GM12891 (cell line): ENCODE results near the gene CTH.
"Not testable (repeated sequence)": the region's sequence is repeated elsewhere in the genome, so short reads cannot be mapped to it uniquely, and the experiment has no call there.

Source experiments
- DNase-seq: peaks from one replicate; pipeline ENCODE4 v3.0.0; 2011; ENCODE audit warnings: low spot score; ENCODE audit not compliant: insufficient read length
- FAIRE-seq: peaks from 2 replicates; lab custom pipeline; 2011; peaks lifted over from hg19 to GRCh38; lab: Jason Lieb, UNC
- PAX5 ChIP-seq: IDR thresholded peaks from 2 replicates; pipeline ENCODE4 v1.6.1; 2011; ENCODE audit warnings: low read length, moderate library complexity, mild to moderate bottlenecking; ENCODE audit not compliant: insufficient read depth, severe bottlenecking
- POLR2A ChIP-seq: IDR thresholded peaks from 2 replicates; pipeline ENCODE4 v1.6.1; 2011; ENCODE audit warnings: low read depth, low read length, control low read depth
- POLR2AphosphoS5 ChIP-seq: IDR thresholded peaks from 2 replicates; pipeline ENCODE4 v1.6.1; 2011; ENCODE audit warnings: low read depth, low read length, control low read depth
- POU2F2 ChIP-seq: IDR thresholded peaks from 2 replicates; pipeline ENCODE4 v1.6.1; 2011; ENCODE audit warnings: low read depth, mild to moderate bottlenecking, control low read depth, low read length, moderate library complexity
- SPI1 ChIP-seq: IDR thresholded peaks from 2 replicates; pipeline ENCODE4 v1.6.1; 2011; ENCODE audit warnings: low read depth, low read length, control low read depth
- TAF1 ChIP-seq: IDR thresholded peaks from 2 replicates; pipeline ENCODE4 v1.6.1; 2011; ENCODE audit warnings: low read depth, low read length, control low read depth

CTH gene

DNA sequence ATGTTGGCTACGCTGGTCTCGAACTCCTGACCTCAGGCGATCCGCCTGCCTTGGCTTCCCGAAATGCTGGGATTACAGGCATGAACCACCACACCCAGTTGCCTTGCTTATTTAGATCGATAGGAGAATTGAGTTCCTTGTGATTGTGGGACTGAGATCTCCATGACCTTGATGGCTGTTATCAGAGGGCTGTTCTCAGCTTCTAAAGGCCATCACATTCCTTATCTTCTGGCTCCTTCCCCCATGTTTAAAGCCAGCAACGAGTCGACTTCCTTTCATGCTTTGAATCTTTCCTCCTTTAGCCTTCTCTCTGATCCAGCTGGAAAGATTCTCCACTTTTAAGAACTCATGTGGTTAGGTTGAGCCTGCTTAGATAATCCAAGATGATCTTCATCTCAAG is 38.0 kb downstream of the CTH start:
- FAIRE-seq (no peak), DNase-seq (no peak)
- TF ChIP-seq POU2F2, result no peak
- TF ChIP-seq PAX5, result no peak
- TF ChIP-seq POLR2A, result no peak
- no peak for TF ChIP-seq TAF1
- TF ChIP-seq POLR2AphosphoS5, result no peak
- no peak for TF ChIP-seq SPI1

DNA sequence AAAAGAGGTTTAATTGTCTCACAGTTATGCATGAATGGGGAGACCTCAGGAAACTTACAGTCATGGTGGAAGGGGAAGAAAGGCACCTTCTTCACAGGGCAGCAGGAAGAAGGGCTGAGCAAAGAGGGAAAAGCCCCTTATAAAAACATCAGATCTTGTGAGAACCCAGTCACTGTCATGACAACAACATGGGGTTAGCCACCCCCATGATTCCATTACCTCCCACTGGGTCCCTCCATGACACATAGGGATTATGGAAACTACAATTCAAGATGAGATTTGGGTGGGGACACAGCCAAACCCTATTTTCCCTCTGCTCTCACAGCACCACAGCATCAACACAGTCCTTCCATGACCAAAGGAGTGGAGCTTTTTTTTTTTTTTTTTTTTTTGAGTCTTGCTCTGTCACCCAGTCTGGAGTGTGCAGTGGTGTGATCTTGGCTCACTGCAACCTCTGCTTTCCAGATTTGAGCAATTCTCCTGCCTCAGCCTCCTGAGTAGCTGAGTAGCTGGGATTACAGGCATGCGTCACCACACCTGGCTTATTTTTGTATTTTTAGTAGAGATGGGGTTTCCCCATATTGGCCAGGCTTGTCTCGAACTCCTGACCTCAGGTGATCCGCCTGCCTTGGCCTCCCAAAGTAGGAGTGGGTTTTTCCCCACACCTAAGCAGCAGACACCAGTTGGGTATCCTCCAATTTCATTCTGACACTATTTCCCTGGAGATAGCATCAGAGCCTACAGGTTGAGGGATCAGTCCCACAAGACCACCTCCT is 41.3 kb downstream of the CTH start:
- not testable (repeated sequence) for FAIRE-seq, DNase-seq

DNA sequence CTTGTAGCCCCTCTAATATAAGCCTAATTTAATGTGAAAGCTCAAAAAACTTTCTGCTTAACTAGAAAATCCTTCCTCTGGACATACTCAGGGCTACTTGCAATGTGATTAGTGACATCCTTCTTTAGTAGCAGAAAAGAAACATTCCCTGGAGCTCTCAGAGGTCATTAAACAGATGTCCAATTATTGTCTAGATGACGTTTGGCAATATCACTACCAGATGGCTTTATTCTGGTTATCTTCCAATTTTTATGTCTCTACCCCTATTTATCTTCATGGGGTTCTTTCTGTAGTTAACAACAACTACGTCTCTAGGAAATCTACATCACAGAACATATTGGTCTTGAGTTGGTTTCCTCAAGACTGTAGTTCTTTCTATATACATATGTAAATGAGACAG is 44.2 kb downstream of the CTH start:
- DNase-seq (no peak), FAIRE-seq (no peak)
- TF ChIP-seq POLR2A (no peak), POLR2AphosphoS5 (no peak), TAF1 (no peak), PAX5 (no peak), POU2F2 (no peak), SPI1 (no peak)

DNA sequence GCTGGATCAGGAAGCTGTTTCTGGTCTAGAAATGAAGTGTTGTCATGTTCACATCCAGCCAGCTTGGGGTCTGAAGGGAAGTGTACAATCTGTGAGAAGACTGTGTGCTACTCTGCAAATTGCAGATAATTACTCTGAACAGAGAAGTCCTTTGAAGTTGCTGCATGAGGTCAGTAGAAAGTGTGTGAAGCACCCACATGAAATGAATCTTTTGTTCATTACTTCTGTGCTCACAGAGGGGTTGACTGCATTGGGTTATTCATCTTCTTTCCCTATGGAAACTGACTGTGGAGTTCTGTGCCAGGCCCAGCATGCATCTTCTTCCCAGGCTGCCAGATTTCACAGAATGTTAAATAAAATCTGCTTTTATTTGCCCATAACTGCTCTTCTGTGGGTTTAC is 47.1 kb downstream of the CTH start:
- no peak for TF ChIP-seq PAX5
- TF ChIP-seq POLR2AphosphoS5, result no peak
- TF ChIP-seq POU2F2, result no peak
- TF ChIP-seq POLR2A, result no peak
- no peak for TF ChIP-seq SPI1
- TF ChIP-seq TAF1, result no peak
- DNase-seq, result no peak

DNA sequence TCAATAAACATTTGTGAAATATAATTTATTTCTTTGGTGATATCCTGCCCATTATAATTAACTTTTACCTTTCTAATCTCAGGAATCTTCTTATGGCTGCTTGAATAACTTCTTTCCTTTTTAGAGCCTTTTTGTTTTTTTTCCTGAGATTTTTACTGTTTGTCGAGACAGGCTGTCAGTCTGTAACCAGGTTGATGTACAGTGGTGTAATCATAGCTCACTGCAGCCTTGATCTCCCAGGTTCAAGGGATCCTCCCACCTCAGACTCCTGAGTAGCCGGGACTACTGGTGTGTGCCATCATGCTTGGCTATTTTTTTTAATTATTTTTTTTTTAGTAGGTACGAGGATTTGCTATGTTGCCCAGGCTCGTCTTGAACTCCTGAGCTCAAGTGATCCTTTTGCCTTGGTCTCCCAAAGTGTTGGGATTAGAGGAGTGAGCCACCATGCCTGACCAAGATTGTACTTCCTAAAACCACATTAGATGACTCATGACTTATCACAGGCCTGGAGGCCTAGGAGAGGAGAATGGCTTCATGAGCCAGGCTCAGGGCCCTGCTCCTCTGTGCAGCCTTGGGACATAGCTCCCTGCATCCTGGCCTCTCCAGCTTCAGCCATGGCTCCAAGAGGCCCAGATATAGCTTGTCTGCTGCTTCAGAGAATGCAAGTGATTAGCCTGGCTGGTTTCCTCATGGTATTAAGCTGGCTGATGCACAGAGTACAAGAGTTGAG is 48.6 kb downstream of the CTH start:
- no peak for TF ChIP-seq TAF1
- DNase-seq (no peak), FAIRE-seq (no peak)

More for the DNA sequence above, 47.1 kb downstream of the CTH start:
- FAIRE-seq, result no peak

DNA sequence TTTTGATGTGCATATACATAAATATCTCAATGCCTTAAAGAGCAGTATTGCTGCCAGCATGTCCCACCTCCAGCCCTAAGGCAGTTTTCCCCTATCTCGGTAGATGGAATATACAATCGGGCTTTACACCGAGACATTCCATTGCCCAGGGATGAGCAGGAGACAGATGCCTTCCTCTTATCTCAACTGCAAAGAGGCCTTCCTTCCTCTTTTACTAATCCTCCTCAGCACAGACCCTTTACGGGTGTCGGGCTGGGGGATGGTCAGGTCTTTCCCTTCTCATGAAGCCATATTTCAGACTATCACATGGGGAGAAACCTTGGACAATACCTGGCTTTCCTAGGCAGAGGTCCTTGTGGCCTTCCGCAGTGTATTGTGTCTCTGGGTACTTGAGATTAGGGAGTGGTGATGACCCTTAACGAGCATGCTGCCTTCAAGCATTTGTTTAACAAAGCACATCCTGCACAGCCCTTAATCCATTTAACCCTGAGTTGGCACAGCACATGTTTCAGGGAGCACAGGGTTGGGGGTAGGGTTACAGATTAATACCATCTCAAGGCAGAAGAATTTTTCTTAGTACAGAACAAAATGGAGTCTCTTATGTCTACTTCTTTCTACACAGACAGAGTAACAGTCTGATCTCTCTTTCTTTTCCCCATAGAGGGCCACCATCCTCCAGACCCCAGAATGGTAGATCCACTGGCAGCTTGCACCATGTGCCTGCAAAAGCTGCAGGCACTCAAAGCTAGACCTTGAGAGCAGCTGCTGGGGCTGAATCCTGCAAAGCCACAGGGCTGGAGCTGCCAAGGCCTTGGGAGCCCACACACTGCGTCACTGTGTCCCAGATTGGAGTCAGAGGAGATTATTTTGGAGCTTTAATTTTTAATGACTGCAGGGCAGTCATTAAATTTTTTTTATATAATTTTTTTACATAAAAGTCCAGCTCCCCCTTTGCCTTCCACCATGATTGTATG is 50.0 kb downstream of the CTH start:
- not testable (repeated sequence) for FAIRE-seq, DNase-seq

DNA sequence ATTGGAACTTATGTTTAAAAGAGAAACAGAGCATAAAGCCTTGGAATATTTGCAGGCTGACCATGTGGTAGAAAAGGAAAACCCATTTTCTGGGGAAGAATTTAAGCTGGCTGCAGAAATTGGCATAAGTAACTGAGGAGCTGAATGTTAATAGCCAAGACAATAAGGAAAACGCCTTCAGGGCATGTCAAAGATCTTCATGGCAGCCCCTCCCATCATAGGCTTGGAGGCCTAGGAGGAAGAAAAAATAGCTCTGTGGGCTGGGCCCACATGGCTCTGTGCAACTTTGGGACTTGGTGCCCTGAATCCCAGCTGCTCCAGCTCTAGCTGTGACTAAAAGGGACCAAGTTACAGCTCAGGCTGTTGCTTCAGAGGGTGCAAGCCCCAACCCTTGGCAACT is 51.5 kb downstream of the CTH start:
- no peak for DNase-seq
- TF ChIP-seq POLR2A, result no peak
- no peak for TF ChIP-seq POU2F2
- no peak for TF ChIP-seq POLR2AphosphoS5
- no peak for TF ChIP-seq SPI1
- no peak for TF ChIP-seq TAF1
- no peak for TF ChIP-seq PAX5
- no peak for FAIRE-seq

DNA sequence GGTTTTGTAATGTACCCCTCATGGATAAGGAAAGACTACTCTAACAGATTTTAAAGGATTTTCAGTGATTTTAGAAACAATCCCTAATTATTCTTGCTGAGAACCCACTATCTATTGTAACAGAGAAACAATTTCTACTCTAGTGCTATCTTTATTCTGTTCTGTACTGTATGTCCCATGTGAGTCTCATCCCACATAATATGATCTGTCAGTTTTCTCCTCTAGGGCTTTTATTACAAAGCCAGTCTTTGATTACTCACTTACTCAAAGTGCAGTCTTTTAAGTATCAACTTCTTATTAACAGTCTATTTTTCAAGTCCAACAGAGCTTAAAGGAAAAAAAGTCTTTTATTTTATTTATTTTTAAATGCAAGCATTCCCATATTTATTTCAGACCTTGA is 54.8 kb downstream of the CTH start:
- FAIRE-seq, result no peak
- no peak for DNase-seq
- TF ChIP-seq SPI1, result no peak
- TF ChIP-seq POLR2A, result no peak
- TF ChIP-seq POU2F2, result no peak
- TF ChIP-seq POLR2AphosphoS5, result no peak
- TF ChIP-seq TAF1, result no peak
- TF ChIP-seq PAX5, result no peak

DNA sequence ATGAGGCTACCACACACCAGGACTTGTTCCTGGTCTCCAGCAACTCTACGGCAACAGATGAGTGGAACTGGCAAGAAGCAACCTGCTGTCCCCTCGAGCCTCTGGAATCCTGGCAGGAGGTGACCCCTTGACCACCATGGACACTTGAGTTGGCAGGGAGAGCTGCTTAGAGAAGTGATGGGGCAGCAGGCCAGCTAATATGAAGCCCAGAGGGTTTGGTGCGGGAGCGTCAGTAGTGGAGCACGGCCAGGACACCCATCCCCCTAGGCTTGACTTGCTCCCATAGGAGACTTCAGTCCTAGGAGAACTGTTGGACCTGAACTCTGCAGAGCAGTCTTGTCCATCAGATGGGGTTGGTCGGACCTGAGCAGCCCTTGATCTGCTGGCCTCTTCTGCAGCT is 56.5 kb downstream of the CTH start:
- no peak for DNase-seq
- no peak for FAIRE-seq
- TF ChIP-seq PAX5, result no peak
- TF ChIP-seq POLR2AphosphoS5, result no peak
- TF ChIP-seq SPI1, result no peak
- no peak for TF ChIP-seq POU2F2
- TF ChIP-seq TAF1, result no peak
- TF ChIP-seq POLR2A, result no peak
